Heart left ventricle (tissue), 13 donors: Measurements from ENCODE around the gene CSRP3.

Experiments
- CTCF ChIP-seq, 12 donors: fragments of 200-600 bp; sonication (generic) in 4 of 12; IDR thresholded peaks; one replicate each; pipeline versions ENCODE4 v1.5.0 to v1.8.0; 2018 to 2022; ENCODE audit warnings: antibody characterized with exemption in 12 of 12, mild to moderate bottlenecking in 5 of 12
- POLR2A ChIP-seq, 2 donors: fragments of 450-650 bp; IDR thresholded peaks; one replicate each; pipeline ENCODE4 v1.6.1; 2017; ENCODE audit warnings: antibody characterized with exemption in 2 of 2, mild to moderate bottlenecking in 2 of 2, moderate library complexity in 2 of 2
- donor health status: ischemic (EF 13 %, LVEDD 7.1; RV severe dilation, severe dysfunction).
- donor health status: DM: no; HTN: yes; CAD: no.
- donor health status: DM: no; HTN: no; CAD: no.
- donor health status: ischemic (EF 25% LVEDD 6.9; RV normal size, moderate dysfunction).
- donor health status: ischemic (EF 25% LVEDD 5.7; RV mildly dilated, moderate dysfunction).
- donor health status: ischemic (EF 35%, LVEDD 5.7; RV mildly dilated, moderate dysfunction).
- donor health status: nonischemic (EF 11% LVEDD 7.7; RV severe dilation, severe dysfunction).
- donor health status: DM: yes; HTN: yes; CAD: no.
- donor health status: PGD.
- donor health status: ischemic (EF 29% LVEDD 5.4; RV normal size, mild dysfunction).
- donor health status: nonischemic (EF 23%, LVEDD 6.1; RV moderate dilation, normal function).

- TF ChIP-seq CTCF (IDR thresholded peaks at IDR 0.05) = no peak
- TF ChIP-seq POLR2A (IDR thresholded peaks at IDR 0.05) = no peak
These were observed 43.6 kb upstream of the CSRP3 start for GRCh38 chr11:19245351-19245750.
